Measurements from ENCODE around the gene PDP2. TPM values are rescaled to one million over a fixed set of nuclear protein-coding genes. Genes with fewer than 3 reads are reported as not detected.

The PDP2 gene
- total and polyA plus RNA-seq, 12 donors = 1.3 to 27.8 (median 13.0) TPM

- peak; percentile 92 to 96 (median 95) for DNase-seq
- H3K27me3 ChIP-seq = no peaks in the 10 kb centered on the region
- 3 to 11% (median 3%) methylated on average over 12 to 39 of the region's 39 CpGs for WGBS, 4 donors
- peaks cover 0 to 9% of the 10 kb centered on the region in 2 donors for H3K4me1 ChIP-seq (replicated peaks in 1 of 2)
- H3K9me3 ChIP-seq (replicated peaks in 1 of 3) = no peaks in the 10 kb centered on the region
- peak overlapping the region in 3 of 5 donors; percentile 6 to 81 (median 74) for H3K27ac ChIP-seq
- H3K36me3 ChIP-seq (replicated peaks in 1 of 2) = no peaks in the 10 kb centered on the region
- H3K4me3 ChIP-seq = peak overlapping the region in 1 of 4 donors; percentile 56
- TF ChIP-seq POLR2A (IDR thresholded peaks at IDR 0.05) (no peak), CTCF (IDR thresholded peaks at IDR 0.05) (peak; percentile 75 to 94 (median 89))
- intact Hi-C loops (cut with DNase I) = no loop called here
Measured at GRCh38 chr16:66872943-66873684, 7.2 kb upstream of the PDP2 start.

GRCh38 chr16:66873685-66874055 is 6.6 kb upstream of the PDP2 start:
- TF ChIP-seq CTCF (IDR thresholded peaks at IDR 0.05) (no peak), POLR2A (IDR thresholded peaks at IDR 0.05) (no peak)
- Histone ChIP-seq H3K4me3 (no peak overlapping the region), H3K4me1 (replicated peaks in 1 of 2) (peaks cover 0 to 9% of the 10 kb centered on the region in 2 donors), H3K27ac (peak overlapping the region in 1 of 5 donors; percentile 81), H3K27me3 (no peaks in the 10 kb centered on the region), H3K36me3 (replicated peaks in 1 of 2) (no peaks in the 10 kb centered on the region), H3K9me3 (replicated peaks in 1 of 3) (no peaks in the 10 kb centered on the region)
- no peak for DNase-seq
- intact Hi-C loops (cut with DNase I) = no loop called here

- Histone ChIP-seq H3K9me3 (replicated peaks in 1 of 3) (no peaks in the 10 kb centered on the region), H3K4me1 (replicated peaks in 1 of 2) (peaks cover 0 to 9% of the 10 kb centered on the region in 2 donors), H3K27me3 (no peaks in the 10 kb centered on the region), H3K4me3 (no peak overlapping the region), H3K36me3 (replicated peaks in 1 of 2) (no peaks in the 10 kb centered on the region), H3K27ac (peak overlapping the region in 1 of 5 donors; percentile 3)
- DNase-seq = no peak
- 22 to 88% (median 69%) methylated on average over 1 of the region's 1 CpG for WGBS, 4 donors
- no peak for TF ChIP-seq CTCF (IDR thresholded peaks at IDR 0.05)
- TF ChIP-seq POLR2A (IDR thresholded peaks at IDR 0.05) = no peak
- intact Hi-C loops (cut with DNase I) = no loop called here
Measured at GRCh38 chr16:66874079-66874775, 6.1 kb upstream of the PDP2 start.

GRCh38 chr16:66878067-66878466 is 2.2 kb upstream of the PDP2 start:
- WGBS, 4 donors = 43 to 60% (median 51%) methylated on average over 5 of the region's 5 CpGs
- no peak for DNase-seq
- H3K36me3 ChIP-seq (replicated peaks in 1 of 2) = no peaks in the 10 kb centered on the region
- peaks cover 13 to 14% of the 10 kb centered on the region in 2 donors for H3K4me1 ChIP-seq (replicated peaks in 1 of 2)
- TF ChIP-seq POLR2A (IDR thresholded peaks at IDR 0.05) (no peak), CTCF (IDR thresholded peaks at IDR 0.05) (no peak)
- no peaks in the 10 kb centered on the region for H3K27me3 ChIP-seq
- H3K27ac ChIP-seq = no peak overlapping the region
- H3K4me3 ChIP-seq = no peak overlapping the region
- intact Hi-C loops (cut with DNase I) = no loop called here
- no peaks in the 10 kb centered on the region for H3K9me3 ChIP-seq (replicated peaks in 1 of 3)

Measured in adrenal gland (tissue), 12 donors.